Naive thymus-derived CD4-positive, alpha-beta T cell (primary cell): ENCODE results near the gene UPB1. TPM values are rescaled to one million over a fixed set of nuclear protein-coding genes. Genes with fewer than 3 reads are reported as not detected.

ENCODE experiments used
- ATAC-seq: fragments of 150-1000 bp; cut with Tn5 transposase; 2 replicates; pipeline ENCODE4 v1.10.0; 2021; ENCODE audit warnings: mild to moderate bottlenecking, moderate library complexity
- CTCF ChIA-PET: fragments of 350-600 bp; sonication (Branson Sonifier 250); formaldehyde crosslinking; loops from one replicate; lab custom pipeline; 2021; ENCODE audit warnings: antibody characterized with exemption; lab: Charles Lee
- POLR2A ChIA-PET: fragments of 350-600 bp; sonication (Branson Sonifier 250); formaldehyde crosslinking; loops from one replicate; lab custom pipeline; 2021; ENCODE audit warnings: antibody characterized with exemption, inconsistent platforms; lab: Charles Lee
- DNase-seq, 9 donors: peaks; one replicate each; pipeline versions ENCODE4 v3.0.0 to v3.0.0-alpha.2; 2020 to 2022; ENCODE audit warnings: mixed read lengths in 1 of 9
- H3K27ac ChIP-seq: one replicate; pipeline ENCODE4 v1.7.0; 2013; ENCODE audit warnings: mild to moderate bottlenecking, low read depth, low read length, moderate library complexity
- H3K27me3 ChIP-seq, 2 donors: one replicate each; pipeline ENCODE4 v1.7.0; 2013; ENCODE audit warnings: low read length in 2 of 2, mild to moderate bottlenecking in 2 of 2, moderate library complexity in 2 of 2; ENCODE audit not compliant: control insufficient read depth in 2 of 2, insufficient read depth in 2 of 2
- H3K36me3 ChIP-seq, 3 experiments: 1 replicate in 2 of 3; 2 replicates in 1 of 3; pipeline ENCODE4 v1.7.0; 2013; ENCODE audit warnings: low read length in 3 of 3, mild to moderate bottlenecking in 3 of 3, moderate library complexity in 1 of 3; ENCODE audit not compliant: insufficient read depth in 3 of 3, control insufficient read depth in 2 of 3
- H3K4me1 ChIP-seq, 2 donors: one replicate each; pipeline ENCODE4 v1.7.0; 2013; ENCODE audit warnings: low read length in 2 of 2, mild to moderate bottlenecking in 2 of 2, moderate library complexity in 1 of 2; ENCODE audit not compliant: control insufficient read depth in 2 of 2, insufficient read depth in 2 of 2
- H3K4me3 ChIP-seq: 2 replicates; pipeline ENCODE4 v1.7.0; 2013; ENCODE audit warnings: mild to moderate bottlenecking, low read length
- H3K9me3 ChIP-seq, 3 experiments: 1 replicate in 2 of 3; 2 replicates in 1 of 3; pipeline ENCODE4 v1.7.0; 2013; ENCODE audit warnings: low read length in 3 of 3; ENCODE audit not compliant: control insufficient read depth in 2 of 3
- H3K27ac Mint-ChIP-seq, 9 donors: one replicate each; pipeline ENCODE4 v1.8.0; 2020 to 2022; ENCODE audit warnings: mixed read lengths in 9 of 9, mild to moderate bottlenecking in 8 of 9, moderate library complexity in 5 of 9, inconsistent platforms in 2 of 9
- H3K27me3 Mint-ChIP-seq, 5 donors: one replicate each; pipeline ENCODE4 v1.8.0; 2021 to 2022; ENCODE audit warnings: mixed read lengths in 5 of 5, mild to moderate bottlenecking in 1 of 5
- H3K36me3 Mint-ChIP-seq, 5 donors: one replicate each; pipeline ENCODE4 v1.8.0; 2020 to 2022; ENCODE audit warnings: mixed read lengths in 5 of 5, mild to moderate bottlenecking in 3 of 5, inconsistent platforms in 1 of 5
- H3K4me1 Mint-ChIP-seq, 7 donors: one replicate each; pipeline ENCODE4 v1.8.0; 2020 to 2022; ENCODE audit warnings: mixed read lengths in 7 of 7, mild to moderate bottlenecking in 3 of 7, inconsistent platforms in 1 of 7
- H3K4me3 Mint-ChIP-seq, 10 donors: one replicate each; pipeline ENCODE4 v1.8.0; 2020 to 2022; ENCODE audit warnings: mild to moderate bottlenecking in 10 of 10, mixed read lengths in 10 of 10, moderate library complexity in 6 of 10, inconsistent platforms in 2 of 10
- H3K9me3 Mint-ChIP-seq, 11 donors: one replicate each; pipeline ENCODE4 v1.8.0; 2020 to 2022; ENCODE audit warnings: mixed read lengths in 11 of 11, mild to moderate bottlenecking in 4 of 11, inconsistent platforms in 1 of 11, moderate library complexity in 1 of 11
- intact Hi-C, 2 donors: fragments of 100-400 bp; cut with micrococcal nuclease; formaldehyde crosslinking; loops; one replicate each; pipeline ENCODE4 v1.15.1; 2023
- polyA plus RNA-seq, 2 donors: library from polyadenylated mRNA; unstranded; fragments of 300-500 nt; fragmentation: Illumina TruSeq; gene quantifications; one replicate each; pipeline ENCODE4 v1.2.3, GENCODE V29; 2021
- total RNA-seq, 6 experiments: library from RNA in 5 of 6; stranded (reverse) in 5 of 6; gene quantifications; 1 replicate in 5 of 6; 2 replicates in 1 of 6; pipeline ENCODE4 v1.2.3 and lab custom pipeline; 2021 to 2026

UPB1 gene
- total and polyA plus RNA-seq, 7 experiments from 2014 or later, result 0.14 to 3.4 (median 1.6) TPM

DNA sequence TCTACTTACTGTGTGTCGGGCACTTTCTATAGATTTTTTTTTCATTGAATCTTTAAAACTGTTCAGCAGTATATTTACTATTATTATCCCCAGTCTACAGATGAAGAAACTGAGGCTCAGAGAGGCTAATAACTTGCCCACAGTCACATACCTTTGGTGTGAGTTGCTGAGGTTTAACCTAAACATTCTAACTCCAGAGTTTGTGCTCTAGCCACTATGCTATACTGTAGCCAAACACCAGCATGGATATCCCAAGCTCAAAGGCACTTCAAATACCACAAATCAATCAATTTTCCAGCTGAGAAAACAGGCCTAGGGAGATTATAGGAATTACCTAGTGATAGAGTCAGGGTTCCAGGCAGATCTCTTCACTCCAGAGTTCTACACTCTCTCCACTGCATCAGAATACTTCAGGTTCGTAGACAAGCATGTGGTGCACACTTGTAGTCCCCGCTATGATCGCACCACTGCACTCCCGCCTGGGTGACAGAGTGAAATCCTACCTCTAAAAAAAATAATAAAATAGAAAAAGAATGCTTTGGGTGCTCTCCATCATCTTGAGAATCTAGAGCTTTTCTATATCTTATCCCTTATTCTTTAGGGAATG, 20.4 kb upstream of the UPB1 start:
- no peak overlapping the region for H3K4me3 Mint-ChIP-seq
- peaks cover 0 to 6% (median 3%) of the 10 kb centered on the region in 11 donors for H3K9me3 Mint-ChIP-seq
- ChIA-PET CTCF (no interaction called here), POLR2A (interaction anchor here (1.2 kb wide), 1 partner anchor 51 kb away, joined by 3 read pairs; no protein-coding TSS in a partner anchor)
- no peak overlapping the region for H3K27ac Mint-ChIP-seq
- H3K4me1 Mint-ChIP-seq, result peaks cover 0 to 6% (median 0%) of the 10 kb centered on the region in 7 donors
- peaks cover 0 to 10% (median 0%) of the 10 kb centered on the region in 5 donors for H3K36me3 Mint-ChIP-seq
- H3K27me3 Mint-ChIP-seq, result no peaks in the 10 kb centered on the region
- H3K27ac ChIP-seq, result no peak overlapping the region
- ATAC-seq (no peak), DNase-seq (no peak)
- no peaks in the 10 kb centered on the region for H3K4me1 ChIP-seq
- no peaks in the 10 kb centered on the region for H3K9me3 ChIP-seq
- intact Hi-C loops, result no loop called here
- H3K36me3 ChIP-seq, result no peaks in the 10 kb centered on the region
- H3K27me3 ChIP-seq, result no peaks in the 10 kb centered on the region
- no peak overlapping the region for H3K4me3 ChIP-seq

DNA sequence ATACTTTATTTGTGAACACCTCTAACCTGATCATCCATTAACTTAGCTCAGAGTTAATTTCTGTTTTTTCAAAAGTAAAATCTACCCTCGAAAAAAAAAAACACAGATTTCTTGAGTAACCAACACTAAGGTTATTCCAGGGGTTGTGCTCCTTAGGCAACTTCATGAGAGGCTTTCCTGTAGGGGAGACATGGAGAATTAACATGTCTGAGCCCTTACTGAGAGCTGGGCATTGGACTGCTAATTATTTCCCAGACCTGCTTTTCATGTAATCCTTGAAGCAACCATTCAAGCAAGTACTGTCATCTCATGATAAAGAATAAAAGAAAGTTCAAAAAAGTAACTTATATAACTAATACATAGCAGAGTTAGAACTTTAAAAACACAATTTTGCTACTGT, 13.5 kb upstream of the UPB1 start:
- H3K36me3 Mint-ChIP-seq, result peaks cover 0 to 10% (median 2%) of the 10 kb centered on the region in 5 donors
- no peak for ATAC-seq
- POLR2A ChIA-PET, result no interaction called here

DNA sequence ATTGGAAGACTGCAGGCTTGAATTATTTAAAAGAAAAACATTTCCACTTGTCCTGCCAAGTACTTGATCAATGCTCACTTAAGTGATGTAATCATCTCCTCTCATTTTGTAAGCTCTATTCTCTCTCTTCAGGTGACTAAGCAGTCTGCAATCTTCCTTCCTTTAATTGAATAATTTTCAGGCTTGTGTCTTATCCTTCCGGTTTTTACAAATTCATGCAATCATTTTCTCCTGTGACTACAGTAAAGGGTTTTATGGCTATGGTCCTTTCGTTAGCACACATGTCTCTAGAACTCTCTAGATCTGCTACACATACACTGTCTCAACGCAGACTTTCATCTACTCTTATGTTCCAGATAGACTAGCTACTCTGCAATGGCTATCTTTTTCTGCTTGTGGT, 12.6 kb upstream of the UPB1 start:
- H3K36me3 ChIP-seq, result no peaks in the 10 kb centered on the region
- H3K4me3 ChIP-seq, result no peak overlapping the region
- DNase-seq (no peak), ATAC-seq (peak; percentile 54)
- H3K36me3 Mint-ChIP-seq, result peaks cover 0 to 7% (median 0%) of the 10 kb centered on the region in 5 donors
- no peaks in the 10 kb centered on the region for H3K27me3 ChIP-seq
- POLR2A ChIA-PET, result interaction anchor here (0.9 kb wide), 1 partner anchor 55 kb away, joined by 3 read pairs; the partner anchor contains the start of gene ADORA2A
- intact Hi-C loops, result no loop called here
- peaks cover 0 to 20% (median 0%) of the 10 kb centered on the region in 7 donors for H3K4me1 Mint-ChIP-seq
- H3K9me3 Mint-ChIP-seq, result no peaks in the 10 kb centered on the region
- no peak overlapping the region for H3K27ac ChIP-seq
- CTCF ChIA-PET, result interaction anchor here (1.2 kb wide), 1 partner anchor 61 kb away, joined by 4 read pairs; no protein-coding TSS in a partner anchor
- H3K27ac Mint-ChIP-seq, result peak overlapping the region in 1 of 9 donors; percentile 17
- H3K9me3 ChIP-seq, result no peaks in the 10 kb centered on the region
- no peaks in the 10 kb centered on the region for H3K27me3 Mint-ChIP-seq
- H3K4me1 ChIP-seq, result no peaks in the 10 kb centered on the region
- H3K4me3 Mint-ChIP-seq, result no peak overlapping the region

More for the DNA sequence above, 13.5 kb upstream of the UPB1 start:
- H3K27ac Mint-ChIP-seq, result peak overlapping the region in 1 of 9 donors; percentile 5
- intact Hi-C loops, result no loop called here
- H3K27me3 Mint-ChIP-seq, result no peaks in the 10 kb centered on the region
- CTCF ChIA-PET, result interaction anchor here (0.7 to 2.9 kb wide), 2 partner anchors 58 to 61 kb away, joined by 4 to 8 read pairs; no protein-coding TSS in a partner anchor
- Histone ChIP-seq H3K27ac (no peak overlapping the region), H3K4me1 (no peaks in the 10 kb centered on the region), H3K36me3 (no peaks in the 10 kb centered on the region), H3K4me3 (no peak overlapping the region), H3K9me3 (no peaks in the 10 kb centered on the region), H3K27me3 (no peaks in the 10 kb centered on the region)
- DNase-seq, result no peak
- peaks cover 0 to 2% (median 0%) of the 10 kb centered on the region in 11 donors for H3K9me3 Mint-ChIP-seq
- H3K4me3 Mint-ChIP-seq, result no peak overlapping the region
- peaks cover 0 to 18% (median 0%) of the 10 kb centered on the region in 7 donors for H3K4me1 Mint-ChIP-seq

DNA sequence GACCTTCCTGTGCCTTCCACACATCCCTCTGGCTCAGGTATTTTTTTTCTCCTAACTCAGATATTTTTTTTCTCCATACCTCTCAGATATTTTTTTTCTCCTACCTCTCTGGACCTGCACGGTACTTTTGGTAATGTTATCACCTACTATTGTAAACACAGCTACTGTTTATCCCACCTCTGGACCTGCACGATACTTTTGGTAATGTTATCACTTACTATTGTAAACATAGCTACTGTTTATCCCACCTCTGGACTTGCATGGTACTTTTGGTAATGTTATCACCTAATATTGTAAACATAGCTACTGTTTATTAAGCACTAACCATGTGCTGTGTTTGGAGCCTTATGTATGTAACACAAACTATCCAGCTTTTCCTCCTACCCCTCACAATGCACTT, 12.1 kb upstream of the UPB1 start:
- H3K4me3 Mint-ChIP-seq, result no peak overlapping the region
- ATAC-seq, result no peak
- H3K27me3 ChIP-seq, result no peaks in the 10 kb centered on the region
- no peaks in the 10 kb centered on the region for H3K9me3 ChIP-seq
- H3K4me1 Mint-ChIP-seq, result peaks cover 0 to 20% (median 0%) of the 10 kb centered on the region in 7 donors
- no peaks in the 10 kb centered on the region for H3K36me3 ChIP-seq
- no peak overlapping the region for H3K27ac ChIP-seq
- H3K9me3 Mint-ChIP-seq, result no peaks in the 10 kb centered on the region
- no peak for DNase-seq
- POLR2A ChIA-PET, result interaction anchor here (0.9 kb wide), 1 partner anchor 55 kb away, joined by 3 read pairs; the partner anchor contains the start of gene ADORA2A
- H3K4me1 ChIP-seq, result no peaks in the 10 kb centered on the region
- CTCF ChIA-PET, result interaction anchor here (1.2 to 4.8 kb wide), 2 partner anchors 61 kb away, joined by 4 to 23 read pairs; no protein-coding TSS in a partner anchor
- H3K4me3 ChIP-seq, result no peak overlapping the region
- no peaks in the 10 kb centered on the region for H3K27me3 Mint-ChIP-seq
- intact Hi-C loops, result no loop called here
- H3K27ac Mint-ChIP-seq, result peak overlapping the region in 1 of 9 donors; percentile 17
- H3K36me3 Mint-ChIP-seq, result peaks cover 0 to 7% (median 0%) of the 10 kb centered on the region in 5 donors

DNA sequence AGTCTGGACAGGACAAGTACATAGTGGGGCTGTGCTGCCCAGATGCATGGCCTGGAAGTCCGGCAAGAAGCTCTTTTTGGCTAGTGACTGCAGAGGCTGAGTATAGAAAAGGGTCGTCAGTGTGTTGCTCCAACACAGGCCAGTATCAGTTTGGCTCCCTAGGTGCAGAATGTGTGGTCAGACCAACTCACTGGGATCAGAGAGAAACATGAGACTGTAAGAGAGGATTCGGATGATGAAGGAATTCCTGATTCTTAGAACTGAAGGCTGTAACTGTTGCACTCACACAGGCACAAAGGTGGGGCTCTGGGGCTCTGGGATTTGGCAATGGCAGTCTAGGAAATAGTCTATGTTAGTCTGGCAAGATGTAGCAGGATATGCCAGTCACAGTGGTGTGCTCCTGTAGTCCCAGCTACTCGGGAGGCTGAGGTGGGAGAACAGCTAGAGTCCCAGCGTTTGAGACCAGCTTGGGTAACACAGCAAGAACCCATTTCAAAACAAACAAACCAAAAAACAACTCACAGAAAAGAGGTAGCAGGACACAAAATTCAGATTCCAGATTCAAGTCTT, 11.1 kb upstream of the UPB1 start:
- no peaks in the 10 kb centered on the region for H3K9me3 Mint-ChIP-seq
- H3K4me1 Mint-ChIP-seq, result peaks cover 0 to 20% (median 0%) of the 10 kb centered on the region in 7 donors
- ChIA-PET CTCF (interaction anchor here (0.8 to 4.8 kb wide), 3 partner anchors 46 to 62 kb away, joined by 4 to 23 read pairs (median 4); no protein-coding TSS in a partner anchor), POLR2A (no interaction called here)
- H3K27me3 ChIP-seq, result no peaks in the 10 kb centered on the region
- no peak overlapping the region for H3K27ac ChIP-seq
- no peaks in the 10 kb centered on the region for H3K9me3 ChIP-seq
- no peaks in the 10 kb centered on the region for H3K36me3 ChIP-seq
- ATAC-seq (no peak), DNase-seq (no peak)
- H3K27me3 Mint-ChIP-seq, result peaks cover 0 to 1% (median 0%) of the 10 kb centered on the region in 5 donors
- H3K4me3 ChIP-seq, result no peak overlapping the region
- peak overlapping the region in 1 of 9 donors; percentile 28 for H3K27ac Mint-ChIP-seq
- no peak overlapping the region for H3K4me3 Mint-ChIP-seq
- peaks cover 0 to 2% (median 0%) of the 10 kb centered on the region in 5 donors for H3K36me3 Mint-ChIP-seq
- intact Hi-C loops, result no loop called here
- H3K4me1 ChIP-seq, result no peaks in the 10 kb centered on the region

DNA sequence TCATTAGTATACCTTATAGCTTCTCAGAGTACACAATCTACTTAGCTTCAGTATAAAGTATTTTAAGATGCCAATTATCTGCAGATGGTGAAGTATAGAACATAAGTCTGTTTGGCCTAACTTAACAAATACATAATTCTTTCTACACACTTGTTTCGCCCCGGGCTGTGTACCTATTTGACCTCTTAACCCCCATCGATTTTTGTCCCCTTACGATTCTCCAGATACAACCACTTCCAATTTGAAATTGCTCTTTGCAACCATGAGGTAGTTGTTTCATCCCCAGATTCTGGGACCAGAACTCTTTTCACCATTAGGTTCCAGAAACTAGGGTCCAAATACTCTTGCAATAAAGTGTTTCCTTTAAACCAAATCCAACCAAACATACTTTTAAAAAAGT, 10.0 kb upstream of the UPB1 start:
- intact Hi-C loops, result loop anchor here in 1 of 2 donors (1.0 to 5.0 kb wide), 3 partner anchors 64 to 503 kb away; partner anchors contain the start of gene GSTT2
- no peaks in the 10 kb centered on the region for H3K36me3 ChIP-seq
- H3K4me3 Mint-ChIP-seq, result no peak overlapping the region
- H3K27ac ChIP-seq, result no peak overlapping the region
- H3K27me3 ChIP-seq, result no peaks in the 10 kb centered on the region
- H3K9me3 Mint-ChIP-seq, result no peaks in the 10 kb centered on the region
- no peaks in the 10 kb centered on the region for H3K9me3 ChIP-seq
- ATAC-seq (no peak), DNase-seq (no peak)
- H3K36me3 Mint-ChIP-seq, result peaks cover 0 to 2% (median 0%) of the 10 kb centered on the region in 5 donors
- ChIA-PET CTCF (interaction anchor here (1.0 to 4.8 kb wide), 3 partner anchors 57 to 63 kb away, joined by 3 to 23 read pairs (median 4); no protein-coding TSS in a partner anchor), POLR2A (no interaction called here)
- H3K27me3 Mint-ChIP-seq, result peaks cover 0 to 8% (median 0%) of the 10 kb centered on the region in 5 donors
- no peak overlapping the region for H3K27ac Mint-ChIP-seq
- H3K4me1 Mint-ChIP-seq, result peaks cover 0 to 20% (median 0%) of the 10 kb centered on the region in 7 donors
- H3K4me1 ChIP-seq, result no peaks in the 10 kb centered on the region
- no peak overlapping the region for H3K4me3 ChIP-seq
